Gastrocnemius medialis (tissue), 4 donors: ENCODE measurements around the gene CELF4. TPM values are rescaled to one million over a fixed set of nuclear protein-coding genes. Genes with fewer than 3 reads are reported as not detected.
"Not testable (repeated sequence)": the region's sequence is repeated elsewhere in the genome, so short reads cannot be mapped to it uniquely, and the experiment has no call there.

Source experiments
- ATAC-seq, 2 donors: fragments of 150-250 bp; one replicate each; pipeline ENCODE4 v1.9.1; 2016
- DNase-seq, 2 donors: peaks; one replicate each; pipeline ENCODE4 v3.0.0-alpha.2; 2019
- H3K27ac ChIP-seq, 4 donors: fragments of 200-600 bp; sonication (generic); 1 replicate in 1 of 4; 2 replicates in 3 of 4; pipeline ENCODE4 v1.5.1; 2016 to 2018; ENCODE audit warnings: mild to moderate bottlenecking in 2 of 4, moderate library complexity in 1 of 4
- H3K27me3 ChIP-seq, 3 donors: fragments of 200-600 bp; sonication (generic) in 2 of 3; 1 replicate in 1 of 3; 2 replicates in 2 of 3; pipeline versions ENCODE4 v1.5.1 to v1.6.0; 2016 to 2019; ENCODE audit warnings: mild to moderate bottlenecking in 1 of 3, moderate library complexity in 1 of 3
- H3K36me3 ChIP-seq, 2 donors: fragments of 200-600 bp; sonication (generic) in 1 of 2; one replicate each; pipeline ENCODE4 v1.5.1; 2017 to 2018
- H3K4me1 ChIP-seq, 2 donors: fragments of 200-600 bp; sonication (generic) in 1 of 2; one replicate each; pipeline ENCODE4 v1.5.1; 2016 to 2017; ENCODE audit warnings: mild to moderate bottlenecking in 2 of 2
- H3K4me3 ChIP-seq, 4 donors: fragments of 200-600 bp; sonication (generic) in 3 of 4; 1 replicate in 1 of 4; 2 replicates in 3 of 4; pipeline ENCODE4 v1.5.1; 2016 to 2019; ENCODE audit warnings: mild to moderate bottlenecking in 2 of 4
- H3K9me3 ChIP-seq, 3 donors: fragments of 200-600 bp; sonication (generic) in 2 of 3; 1 replicate in 1 of 3; 2 replicates in 2 of 3; pipeline ENCODE4 v1.5.1; 2016 to 2019
- CTCF ChIP-seq, 5 experiments: fragments of 450-650 bp in 3 of 5; fragments of 200-600 bp in 2 of 5; sonication (generic) in 2 of 5; IDR thresholded peaks in 4 of 5; conservative IDR thresholded peaks in 1 of 5; 1 replicate in 4 of 5; 2 replicates in 1 of 5; pipeline ENCODE4 v1.5.1; 2016 to 2019; ENCODE audit warnings: antibody characterized with exemption in 5 of 5, mild to moderate bottlenecking in 3 of 5, moderate library complexity in 3 of 5
- POLR2A ChIP-seq, 2 donors: fragments of 450-650 bp; IDR thresholded peaks; one replicate each; pipeline ENCODE4 v1.6.1; 2017; ENCODE audit warnings: antibody characterized with exemption in 2 of 2, mild to moderate bottlenecking in 2 of 2, moderate library complexity in 2 of 2
- in situ Hi-C, 4 donors: fragments of 200-750 bp; cut with MboI; loops; one replicate each; pipeline versions ENCODE4 v1.15.0 to v1.8.0; 2017; ENCODE audit warnings: low sequenced_read_pairs in 4 of 4
- intact Hi-C: fragments of 100-400 bp; cut with DNase I; formaldehyde crosslinking; loops from one replicate; pipeline ENCODE4 v1.15.1; 2023; ENCODE audit warnings: low total_unique reads
- total RNA-seq, 4 donors: library from RNA; depleted of rRNA; stranded (reverse); fragments of >200 nt; gene quantifications; one replicate each; pipeline versions ENCODE4 v1.1.0 to v1.2.3, GENCODE V29; 2016

CELF4 gene
- total RNA-seq, 4 donors from 2014 or later, result not detected

- in situ Hi-C loops (no loop called here), intact Hi-C loops (no loop called here)
- H3K4me1 ChIP-seq, result no peaks in the 10 kb centered on the region
- TF ChIP-seq CTCF (IDR thresholded peaks at IDR 0.05 in 4 of 5, conservative IDR thresholded peaks at IDR 0.05 in 1 of 5) (no peak), POLR2A (IDR thresholded peaks at IDR 0.05) (no peak)
- H3K9me3 ChIP-seq, result no peaks in the 10 kb centered on the region
- no peak overlapping the region for H3K4me3 ChIP-seq
- no peaks in the 10 kb centered on the region for H3K36me3 ChIP-seq
- ATAC-seq, result no peak
- H3K27ac ChIP-seq, result no peak overlapping the region
- no peak for DNase-seq
- peaks cover 0 to 7% (median 0%) of the 10 kb centered on the region in 3 donors for H3K27me3 ChIP-seq
Observed at GRCh38 chr18:37467002-37467662, 98.5 kb downstream of the CELF4 start.

- no peak for TF ChIP-seq CTCF (IDR thresholded peaks at IDR 0.05 in 4 of 5, conservative IDR thresholded peaks at IDR 0.05 in 1 of 5)
- TF ChIP-seq POLR2A (IDR thresholded peaks at IDR 0.05), result no peak
- Histone ChIP-seq H3K36me3 (no peaks in the 10 kb centered on the region), H3K9me3 (no peaks in the 10 kb centered on the region), H3K27ac (no peak overlapping the region), H3K4me3 (no peak overlapping the region), H3K4me1 (no peaks in the 10 kb centered on the region), H3K27me3 (peaks cover 0 to 7% (median 0%) of the 10 kb centered on the region in 3 donors)
- ATAC-seq (no peak), DNase-seq (no peak)
- in situ Hi-C loops, result no loop called here
- intact Hi-C loops, result no loop called here
Observed at GRCh38 chr18:37465958-37466357, 99.6 kb downstream of the CELF4 start.

GRCh38 chr18:37464257-37464656 lies 101.3 kb downstream of the CELF4 start:
- TF ChIP-seq POLR2A (IDR thresholded peaks at IDR 0.05) (no peak), CTCF (IDR thresholded peaks at IDR 0.05 in 4 of 5, conservative IDR thresholded peaks at IDR 0.05 in 1 of 5) (no peak)
- H3K36me3 ChIP-seq, result no peaks in the 10 kb centered on the region
- no peak overlapping the region for H3K27ac ChIP-seq
- H3K4me1 ChIP-seq, result no peaks in the 10 kb centered on the region
- no peak for ATAC-seq
- intact Hi-C loops (no loop called here), in situ Hi-C loops (no loop called here)
- H3K9me3 ChIP-seq, result no peaks in the 10 kb centered on the region
- H3K27me3 ChIP-seq, result peaks cover 0 to 7% (median 0%) of the 10 kb centered on the region in 3 donors
- no peak overlapping the region for H3K4me3 ChIP-seq
- DNase-seq, result no peak

- H3K36me3 ChIP-seq, intact Hi-C loops, H3K4me3 ChIP-seq, H3K27me3 ChIP-seq, DNase-seq, H3K9me3 ChIP-seq, H3K4me1 ChIP-seq, ATAC-seq, H3K27ac ChIP-seq, in situ Hi-C loops: not testable (repeated sequence)
Observed at GRCh38 chr18:37461329-37461728, 104.3 kb downstream of the CELF4 start.

- Histone ChIP-seq H3K27ac (no peak overlapping the region), H3K9me3 (no peaks in the 10 kb centered on the region), H3K4me3 (no peak overlapping the region), H3K36me3 (no peaks in the 10 kb centered on the region), H3K27me3 (peaks cover 0 to 1% (median 0%) of the 10 kb centered on the region in 3 donors), H3K4me1 (no peaks in the 10 kb centered on the region)
- intact Hi-C loops, result no loop called here
- in situ Hi-C loops, result no loop called here
- TF ChIP-seq POLR2A (IDR thresholded peaks at IDR 0.05) (no peak), CTCF (IDR thresholded peaks at IDR 0.05 in 4 of 5, conservative IDR thresholded peaks at IDR 0.05 in 1 of 5) (no peak)
- no peak for DNase-seq
- ATAC-seq, result no peak
Observed at GRCh38 chr18:37460604-37461003, 105.0 kb downstream of the CELF4 start.
